Endothelial cell of umbilical vein (primary cell): ENCODE measurements around the gene RNF151.

Experiments used
- CTCF ChIP-seq, 2 donors: IDR thresholded peaks; 1 replicate in 1 of 2; 2 replicates in 1 of 2; pipeline ENCODE4 v1.5.1; 2011; ENCODE audit warnings: low read length in 2 of 2, mild to moderate bottlenecking in 2 of 2, moderate library complexity in 2 of 2, control low read depth in 1 of 2, inconsistent platforms in 1 of 2, low read depth in 1 of 2; ENCODE audit not compliant: insufficient read depth in 1 of 2; ENCODE audit errors: extremely low read depth in 1 of 2
- EZH2 ChIP-seq: IDR thresholded peaks from 2 replicates; pipeline ENCODE4 v1.6.1; 2012; ENCODE audit warnings: borderline replicate concordance, low read depth, mild to moderate bottlenecking, moderate library complexity, low read length, inconsistent platforms; ENCODE audit not compliant: severe bottlenecking
- FOS ChIP-seq: IDR thresholded peaks from 2 replicates; pipeline ENCODE4 v1.6.1; 2011; ENCODE audit warnings: mild to moderate bottlenecking, low read length, moderate library complexity, borderline replicate concordance; ENCODE audit not compliant: insufficient read depth
- JUN ChIP-seq: IDR thresholded peaks from 2 replicates; pipeline ENCODE4 v1.6.1; 2011; ENCODE audit warnings: borderline replicate concordance, low read depth; ENCODE audit not compliant: insufficient read length, insufficient read depth
- MAX ChIP-seq: IDR thresholded peaks from 2 replicates; pipeline ENCODE4 v1.6.1; 2011; ENCODE audit not compliant: insufficient read depth, insufficient read length
- MYC ChIP-seq: IDR thresholded peaks from one replicate; pipeline ENCODE4 v1.6.1; 2011; ENCODE audit warnings: mild to moderate bottlenecking, low read depth, low read length
- POLR2A ChIP-seq: IDR thresholded peaks from 2 replicates; pipeline ENCODE4 v1.6.1; 2012; ENCODE audit warnings: low read depth, mild to moderate bottlenecking, control low read depth, low read length
- POLR2AphosphoS5 ChIP-seq: IDR thresholded peaks from 2 replicates; pipeline ENCODE4 v1.6.1; 2012; ENCODE audit warnings: low read depth, mild to moderate bottlenecking, control low read depth, low read length, moderate library complexity; ENCODE audit not compliant: insufficient read depth

- TF ChIP-seq POLR2AphosphoS5 (no peak), CTCF (IDR thresholded peaks at IDR 0.05; ENCODE audit: extremely low read depth in 1 of 2, insufficient read depth in 1 of 2, low read depth in 1 of 2, low read length in 2 of 2) (no peak), MYC (no peak), POLR2A (no peak), MAX (no peak), FOS (no peak), JUN (no peak), EZH2 (no peak)
Measured at GRCh38 chr16:1976216-1976520, 9.5 kb downstream of the RNF151 start.
